Measurements from ENCODE around the gene TSSK2.
"Not testable (repeated sequence)": the region's sequence is repeated elsewhere in the genome, so short reads cannot be mapped to it uniquely, and the experiment has no call there.

TSSK2 gene

GRCh38 chr22:19082793-19083192 is 48.3 kb upstream of the TSSK2 start:
- Histone ChIP-seq H2AFZ (ENCODE audit: low read depth, low read length, severe bottlenecking) (no peak overlapping the region), H3K27ac (ENCODE audit: low read depth, low read length) (no peak overlapping the region), H3K9ac (ENCODE audit: low read length) (no peak overlapping the region), H3K27me3 (ENCODE audit: low read length) (no peaks in the 10 kb centered on the region), H3F3A (ENCODE audit: insufficient read depth) (no peaks in the 10 kb centered on the region), H3K36me3 (ENCODE audit: low read length) (no peaks in the 10 kb centered on the region), H3K79me2 (ENCODE audit: insufficient read depth, low read length) (no peaks in the 10 kb centered on the region), H3K4me3 (ENCODE audit: insufficient read depth, low read length, poor library complexity, severe bottlenecking) (no peak overlapping the region), H3K4me2 (ENCODE audit: low read depth, low read length, poor library complexity, severe bottlenecking) (no peak overlapping the region), H4K20me1 (ENCODE audit: low read depth, low read length) (no peaks in the 10 kb centered on the region), H3K9me3 (ENCODE audit: insufficient read depth, low read length) (no peaks in the 10 kb centered on the region), H3K9me2 (replicated peaks; ENCODE audit: insufficient read depth, low read length) (no peaks in the 10 kb centered on the region)
- TF ChIP-seq CTCF (IDR thresholded peaks at IDR 0.05; ENCODE audit: insufficient read depth, low read length, poor library complexity, severe bottlenecking): no peak
- no peak for TF ChIP-seq EZH2phosphoT487 (conservative IDR thresholded peaks at IDR 0.05; ENCODE audit: low read length)

- not testable (repeated sequence) for H3K27me3 ChIP-seq (ENCODE audit: low read length); H3K27ac ChIP-seq (ENCODE audit: low read depth, low read length); H3K9me2 ChIP-seq (replicated peaks; ENCODE audit: insufficient read depth, low read length); H4K20me1 ChIP-seq (ENCODE audit: low read depth, low read length); H3F3A ChIP-seq (ENCODE audit: insufficient read depth); H3K36me3 ChIP-seq (ENCODE audit: low read length); H3K9me3 ChIP-seq (ENCODE audit: insufficient read depth, low read length); H2AFZ ChIP-seq (ENCODE audit: low read depth, low read length, severe bottlenecking); H3K4me2 ChIP-seq (ENCODE audit: low read depth, low read length, poor library complexity, severe bottlenecking); H3K9ac ChIP-seq (ENCODE audit: low read length); H3K79me2 ChIP-seq (ENCODE audit: insufficient read depth, low read length); H3K4me3 ChIP-seq (ENCODE audit: insufficient read depth, low read length, poor library complexity, severe bottlenecking)
Observed at GRCh38 chr22:19084126-19084525, 47.0 kb upstream of the TSSK2 start.

- not testable (repeated sequence) for H4K20me1 ChIP-seq (ENCODE audit: low read depth, low read length); H3K9ac ChIP-seq (ENCODE audit: low read length); H3K27ac ChIP-seq (ENCODE audit: low read depth, low read length); H3K79me2 ChIP-seq (ENCODE audit: insufficient read depth, low read length); H3K4me2 ChIP-seq (ENCODE audit: low read depth, low read length, poor library complexity, severe bottlenecking); H3K4me3 ChIP-seq (ENCODE audit: insufficient read depth, low read length, poor library complexity, severe bottlenecking); H3K9me2 ChIP-seq (replicated peaks; ENCODE audit: insufficient read depth, low read length); H2AFZ ChIP-seq (ENCODE audit: low read depth, low read length, severe bottlenecking); H3K36me3 ChIP-seq (ENCODE audit: low read length); H3K9me3 ChIP-seq (ENCODE audit: insufficient read depth, low read length); H3F3A ChIP-seq (ENCODE audit: insufficient read depth); H3K27me3 ChIP-seq (ENCODE audit: low read length)
Observed at GRCh38 chr22:19084586-19084985, 46.5 kb upstream of the TSSK2 start.

GRCh38 chr22:19085233-19085718 is 45.8 kb upstream of the TSSK2 start:
- no peaks in the 10 kb centered on the region for H3K79me2 ChIP-seq (ENCODE audit: insufficient read depth, low read length)
- TF ChIP-seq CTCF (IDR thresholded peaks at IDR 0.05; ENCODE audit: insufficient read depth, low read length, poor library complexity, severe bottlenecking) (no peak), EZH2phosphoT487 (conservative IDR thresholded peaks at IDR 0.05; ENCODE audit: low read length) (no peak)
- H2AFZ ChIP-seq (ENCODE audit: low read depth, low read length, severe bottlenecking): no peak overlapping the region
- no peaks in the 10 kb centered on the region for H3F3A ChIP-seq (ENCODE audit: insufficient read depth)
- H3K36me3 ChIP-seq (ENCODE audit: low read length): no peaks in the 10 kb centered on the region
- H3K9me2 ChIP-seq (replicated peaks; ENCODE audit: insufficient read depth, low read length): no peaks in the 10 kb centered on the region
- H4K20me1 ChIP-seq (ENCODE audit: low read depth, low read length): no peaks in the 10 kb centered on the region
- H3K9me3 ChIP-seq (ENCODE audit: insufficient read depth, low read length): no peaks in the 10 kb centered on the region
- no peak overlapping the region for H3K27ac ChIP-seq (ENCODE audit: low read depth, low read length)
- no peak overlapping the region for H3K9ac ChIP-seq (ENCODE audit: low read length)
- H3K4me2 ChIP-seq (ENCODE audit: low read depth, low read length, poor library complexity, severe bottlenecking): no peak overlapping the region
- H3K4me3 ChIP-seq (ENCODE audit: insufficient read depth, low read length, poor library complexity, severe bottlenecking): no peak overlapping the region
- no peaks in the 10 kb centered on the region for H3K27me3 ChIP-seq (ENCODE audit: low read length)

Data from SU-DHL-6 (cell line).